ENCODE data around the gene TPCN1.

The TPCN1 gene

DNA sequence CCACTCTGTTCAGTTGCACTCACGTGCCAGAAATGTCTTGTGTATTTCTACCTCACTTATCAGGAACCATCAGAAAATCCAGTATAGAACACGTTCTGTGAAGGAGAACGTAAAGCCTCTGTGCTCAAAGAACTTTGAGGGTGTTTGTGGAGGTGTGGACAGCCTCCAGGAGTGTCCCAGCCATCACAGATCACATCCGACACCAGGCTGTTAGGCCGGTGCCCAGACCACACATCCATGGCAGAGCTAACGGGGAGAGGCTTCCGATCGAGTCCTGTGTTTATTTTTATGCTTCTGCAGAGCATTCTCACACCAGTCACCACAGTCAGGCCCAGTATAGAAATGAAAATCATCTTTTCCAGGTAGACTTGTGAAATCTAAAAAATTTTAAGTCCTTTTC is 53.6 kb downstream of the TPCN1 start:
- Histone ChIP-seq H3K36me3 (ENCODE audit: low read length) (no peaks in the 10 kb centered on the region), H3K9ac (ENCODE audit: low read length) (no peak overlapping the region), H3F3A (ENCODE audit: insufficient read depth) (no peaks in the 10 kb centered on the region), H4K20me1 (ENCODE audit: low read depth, low read length) (no peaks in the 10 kb centered on the region), H3K9me3 (ENCODE audit: insufficient read depth, low read length) (no peaks in the 10 kb centered on the region), H3K4me2 (ENCODE audit: low read depth, low read length, poor library complexity, severe bottlenecking) (no peak overlapping the region), H3K27ac (ENCODE audit: low read depth, low read length) (no peak overlapping the region), H3K79me2 (ENCODE audit: insufficient read depth, low read length) (no peaks in the 10 kb centered on the region), H2AFZ (ENCODE audit: low read depth, low read length, severe bottlenecking) (no peak overlapping the region), H3K9me2 (replicated peaks; ENCODE audit: insufficient read depth, low read length) (no peaks in the 10 kb centered on the region), H3K4me3 (ENCODE audit: insufficient read depth, low read length, poor library complexity, severe bottlenecking) (no peak overlapping the region), H3K27me3 (ENCODE audit: low read length) (no peaks in the 10 kb centered on the region)
- no peak for TF ChIP-seq EZH2phosphoT487 (conservative IDR thresholded peaks at IDR 0.05; ENCODE audit: low read length)
- TF ChIP-seq, protein P1, sequence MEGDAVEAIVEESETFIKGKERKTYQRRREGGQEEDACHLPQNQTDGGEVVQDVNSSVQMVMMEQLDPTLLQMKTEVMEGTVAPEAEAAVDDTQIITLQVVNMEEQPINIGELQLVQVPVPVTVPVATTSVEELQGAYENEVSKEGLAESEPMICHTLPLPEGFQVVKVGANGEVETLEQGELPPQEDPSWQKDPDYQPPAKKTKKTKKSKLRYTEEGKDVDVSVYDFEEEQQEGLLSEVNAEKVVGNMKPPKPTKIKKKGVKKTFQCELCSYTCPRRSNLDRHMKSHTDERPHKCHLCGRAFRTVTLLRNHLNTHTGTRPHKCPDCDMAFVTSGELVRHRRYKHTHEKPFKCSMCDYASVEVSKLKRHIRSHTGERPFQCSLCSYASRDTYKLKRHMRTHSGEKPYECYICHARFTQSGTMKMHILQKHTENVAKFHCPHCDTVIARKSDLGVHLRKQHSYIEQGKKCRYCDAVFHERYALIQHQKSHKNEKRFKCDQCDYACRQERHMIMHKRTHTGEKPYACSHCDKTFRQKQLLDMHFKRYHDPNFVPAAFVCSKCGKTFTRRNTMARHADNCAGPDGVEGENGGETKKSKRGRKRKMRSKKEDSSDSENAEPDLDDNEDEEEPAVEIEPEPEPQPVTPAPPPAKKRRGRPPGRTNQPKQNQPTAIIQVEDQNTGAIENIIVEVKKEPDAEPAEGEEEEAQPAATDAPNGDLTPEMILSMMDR (IDR thresholded peaks at IDR 0.05; ENCODE audit: insufficient read depth, low read length, poor library complexity, severe bottlenecking), result no peak

DNA sequence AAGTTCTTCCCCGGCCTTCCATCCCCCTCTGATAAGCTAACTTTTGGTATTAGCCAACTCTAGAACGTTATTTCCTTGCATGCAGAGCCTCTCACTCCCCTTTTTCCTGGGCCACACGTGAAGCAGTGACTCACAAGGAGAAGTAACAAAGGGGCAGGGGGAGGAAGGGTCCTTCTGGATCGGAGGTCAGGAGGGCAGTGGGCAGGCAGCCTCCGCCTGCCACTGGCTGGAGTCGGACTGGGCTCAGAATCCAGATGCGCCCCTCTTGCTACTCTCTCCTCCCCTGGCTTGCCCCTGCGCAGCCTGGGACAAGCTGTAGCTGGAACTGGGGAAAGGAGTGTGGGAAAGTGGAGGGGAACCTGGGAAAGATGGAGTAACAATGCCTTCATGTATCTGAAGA is 55.0 kb downstream of the TPCN1 start:
- Histone ChIP-seq H3K4me3 (ENCODE audit: insufficient read depth, low read length, poor library complexity, severe bottlenecking) (no peak overlapping the region), H3K9ac (ENCODE audit: low read length) (no peak overlapping the region), H3K4me2 (ENCODE audit: low read depth, low read length, poor library complexity, severe bottlenecking) (no peak overlapping the region), H3K79me2 (ENCODE audit: insufficient read depth, low read length) (no peaks in the 10 kb centered on the region), H2AFZ (ENCODE audit: low read depth, low read length, severe bottlenecking) (no peak overlapping the region), H3K27ac (ENCODE audit: low read depth, low read length) (no peak overlapping the region), H3F3A (ENCODE audit: insufficient read depth) (0 out of 2 replicates have a peak, but pooled peaks cover 3% of the 10 kb centered on the region), H3K9me3 (ENCODE audit: insufficient read depth, low read length) (no peaks in the 10 kb centered on the region), H3K9me2 (replicated peaks; ENCODE audit: insufficient read depth, low read length) (no peaks in the 10 kb centered on the region), H3K36me3 (ENCODE audit: low read length) (peaks cover 4% of the 10 kb centered on the region; the same call in 1 of the 2 replicates), H4K20me1 (ENCODE audit: low read depth, low read length) (no peaks in the 10 kb centered on the region), H3K27me3 (ENCODE audit: low read length) (no peaks in the 10 kb centered on the region)
- TF ChIP-seq EZH2phosphoT487 (conservative IDR thresholded peaks at IDR 0.05; ENCODE audit: low read length), result no peak
- TF ChIP-seq, protein P1 (IDR thresholded peaks at IDR 0.05; ENCODE audit: insufficient read depth, low read length, poor library complexity, severe bottlenecking), result no peak

DNA sequence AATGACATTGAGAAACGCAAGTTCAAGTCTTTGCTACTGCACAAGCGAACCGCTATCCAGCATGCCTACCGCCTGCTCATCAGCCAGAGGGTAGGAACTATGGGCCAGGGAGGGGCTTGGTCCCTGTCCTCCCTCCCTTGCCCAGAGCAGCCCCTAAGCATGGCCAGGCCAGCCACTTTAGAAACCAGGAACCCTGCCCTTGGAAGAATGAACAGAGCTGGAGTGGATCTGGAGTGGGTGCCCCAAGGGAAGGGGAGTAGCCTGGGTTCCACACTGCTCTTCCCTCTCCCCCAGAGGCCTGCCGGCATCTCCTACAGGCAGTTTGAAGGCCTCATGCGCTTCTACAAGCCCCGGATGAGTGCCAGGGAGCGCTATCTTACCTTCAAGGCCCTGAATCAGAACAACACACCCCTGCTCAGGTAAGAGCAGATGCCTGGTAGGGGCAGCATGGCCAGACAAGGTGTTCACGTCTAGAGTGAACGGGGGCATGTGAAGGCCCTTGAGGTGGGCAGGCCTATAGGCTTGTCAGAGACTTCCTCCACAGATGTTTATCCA is 55.8 kb downstream of the TPCN1 start:
- no peak overlapping the region for H3K9ac ChIP-seq (ENCODE audit: low read length)
- no peaks in the 10 kb centered on the region for H3K9me3 ChIP-seq (ENCODE audit: insufficient read depth, low read length)
- H3K9me2 ChIP-seq (replicated peaks; ENCODE audit: insufficient read depth, low read length), result no peaks in the 10 kb centered on the region
- no peak overlapping the region for H3K4me2 ChIP-seq (ENCODE audit: low read depth, low read length, poor library complexity, severe bottlenecking)
- no peaks in the 10 kb centered on the region for H3K27me3 ChIP-seq (ENCODE audit: low read length)
- H2AFZ ChIP-seq (ENCODE audit: low read depth, low read length, severe bottlenecking), result no peak overlapping the region
- H3K4me3 ChIP-seq (ENCODE audit: insufficient read depth, low read length, poor library complexity, severe bottlenecking), result no peak overlapping the region
- H4K20me1 ChIP-seq (ENCODE audit: low read depth, low read length), result no peaks in the 10 kb centered on the region
- no peak overlapping the region for H3K27ac ChIP-seq (ENCODE audit: low read depth, low read length)
- no peaks in the 10 kb centered on the region for H3K79me2 ChIP-seq (ENCODE audit: insufficient read depth, low read length)
- TF ChIP-seq, protein P1 (IDR thresholded peaks at IDR 0.05; ENCODE audit: insufficient read depth, low read length, poor library complexity, severe bottlenecking), result no peak
- no peak for TF ChIP-seq EZH2phosphoT487 (conservative IDR thresholded peaks at IDR 0.05; ENCODE audit: low read length)
- H3K36me3 ChIP-seq (ENCODE audit: low read length), result peaks cover 4% of the 10 kb centered on the region; the same call in 1 of the 2 replicates
- H3F3A ChIP-seq (ENCODE audit: insufficient read depth), result 0 out of 2 replicates have a peak, but pooled peaks cover 3% of the 10 kb centered on the region
